ENCODE data around the gene HOXD9.

HOXD9 gene

GRCh38 chr2:176085861-176086771 is 36.4 kb upstream of the HOXD9 start:
- peak in 30 of 51 donors; percentile 2 to 67 (median 19) for DNase-seq

- no peak for DNase-seq
These were observed 35.0 kb upstream of the HOXD9 start for GRCh38 chr2:176087330-176088047.

- peak in 26 of 51 donors; percentile 1 to 63 (median 9) for DNase-seq
These were observed 34.2 kb upstream of the HOXD9 start for GRCh38 chr2:176088048-176088936.

- no peak for DNase-seq
These were observed 33.3 kb upstream of the HOXD9 start for GRCh38 chr2:176088937-176089842.

- no peak for DNase-seq
These were observed 32.6 kb upstream of the HOXD9 start for GRCh38 chr2:176089843-176090395.

GRCh38 chr2:176090862-176091261 is 31.7 kb upstream of the HOXD9 start:
- no peak for DNase-seq

GRCh38 chr2:176091329-176092258 is 30.9 kb upstream of the HOXD9 start:
- no peak for DNase-seq

GRCh38 chr2:176092270-176093144 is 30.0 kb upstream of the HOXD9 start, which contains the start of gene HOXD13:
TSS of gene HOXD13 (plus strand) at chr2:176092721. CDS start at chr2:176092891, 170 bp downstream.
- DNase-seq: no peak

- no peak for DNase-seq
These were observed 29.2 kb upstream of the HOXD9 start for GRCh38 chr2:176093145-176093897.

GRCh38 chr2:176093898-176094249 is 28.6 kb upstream of the HOXD9 start:
- no peak for DNase-seq

- no peak for DNase-seq
These were observed 28.2 kb upstream of the HOXD9 start for GRCh38 chr2:176094349-176094748.

GRCh38 chr2:176095421-176095820 is 27.1 kb upstream of the HOXD9 start:
- no peak for DNase-seq

- no peak for DNase-seq
These were observed 26.1 kb upstream of the HOXD9 start for GRCh38 chr2:176096243-176096985.

- peak in 22 of 51 donors; percentile 2 to 45 (median 12) for DNase-seq
These were observed 25.3 kb upstream of the HOXD9 start for GRCh38 chr2:176096986-176097819.

GRCh38 chr2:176097820-176098365 is 24.6 kb upstream of the HOXD9 start:
- DNase-seq: peak in 2 of 51 donors; percentile 0 to 1
